Ascending aorta (tissue), 2 donors: ENCODE measurements around the gene RGS9. TPM values are rescaled to one million over a fixed set of nuclear protein-coding genes. Genes with fewer than 3 reads are reported as not detected.
A peak's percentile ranks its signal among the peaks of the same experiment; 100 is the strongest.

Source experiments
- DNase-seq, 2 donors: peaks; one replicate each; pipeline ENCODE4 v3.0.0-alpha.2; 2019; ENCODE audit warnings: low spot score in 2 of 2
- H3K27ac ChIP-seq, 2 donors: fragments of 200-600 bp; sonication (generic); one replicate each; pipeline ENCODE4 v1.5.1; 2016 to 2017; ENCODE audit warnings: mild to moderate bottlenecking in 1 of 2
- H3K27me3 ChIP-seq: fragments of 200-600 bp; sonication (generic); one replicate; pipeline ENCODE4 v1.5.1; 2017
- H3K36me3 ChIP-seq, 2 donors: fragments of 200-600 bp; sonication (generic); one replicate each; pipeline ENCODE4 v1.5.1; 2016
- H3K4me1 ChIP-seq, 2 donors: fragments of 200-600 bp; sonication (generic); one replicate each; pipeline ENCODE4 v1.5.1; 2016 to 2017; ENCODE audit warnings: mild to moderate bottlenecking in 1 of 2
- H3K4me3 ChIP-seq, 2 donors: fragments of 200-600 bp; sonication (generic); one replicate each; pipeline ENCODE4 v1.5.1; 2016 to 2017; ENCODE audit warnings: mild to moderate bottlenecking in 1 of 2
- H3K9me3 ChIP-seq, 2 donors: fragments of 200-600 bp; sonication (generic); one replicate each; pipeline ENCODE4 v1.5.1; 2016
- intact Hi-C: fragments of 100-400 bp; cut with DNase I; formaldehyde crosslinking; loops from one replicate; pipeline ENCODE4 v1.15.1; 2023
- total RNA-seq: library from RNA; depleted of rRNA; stranded (reverse); fragments of >200 nt; gene quantifications from one replicate; pipeline ENCODE4 v1.1.0, GENCODE V29; 2016
- TF ChIP-seq, protein P1 (sequence below), 3 experiments: fragments of 200-600 bp in 2 of 3; fragments of 450-650 bp in 1 of 3; sonication (generic) in 2 of 3; IDR thresholded peaks; one replicate each; pipeline ENCODE4 v1.5.1; 2016 to 2019; ENCODE audit warnings: antibody characterized with exemption in 3 of 3, mild to moderate bottlenecking in 1 of 3, moderate library complexity in 1 of 3

RGS9 gene
- total RNA-seq, 1 donor from 2014 or later: 0.21 TPM

DNA sequence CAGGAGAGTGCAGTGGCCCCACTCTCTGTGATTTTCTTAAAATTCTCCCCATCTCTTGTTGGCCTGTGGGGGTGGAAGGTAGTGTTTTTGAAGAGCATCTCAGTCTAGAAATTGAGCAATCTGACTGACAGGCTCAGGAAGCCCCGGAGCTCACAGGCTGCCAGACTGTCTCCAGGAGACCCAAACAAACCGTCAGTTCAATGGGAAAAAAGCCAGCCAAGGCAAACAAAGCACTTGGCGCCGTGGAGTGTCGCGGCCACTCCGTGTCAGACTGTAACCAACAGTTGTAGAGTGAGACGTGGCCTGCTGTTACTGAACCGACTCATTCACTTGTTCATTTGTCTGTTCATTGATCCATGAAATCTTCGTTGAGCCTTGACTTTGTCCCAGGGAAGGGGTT lies 33.7 kb downstream of the RGS9 start:
- Histone ChIP-seq H3K27me3 (no peaks in the 10 kb centered on the region), H3K9me3 (no peaks in the 10 kb centered on the region), H3K36me3 (no peaks in the 10 kb centered on the region), H3K4me1 (no peaks in the 10 kb centered on the region), H3K27ac (no peak overlapping the region), H3K4me3 (no peak overlapping the region)
- intact Hi-C loops: no loop called here
- no peak for DNase-seq
- TF ChIP-seq, protein P1, sequence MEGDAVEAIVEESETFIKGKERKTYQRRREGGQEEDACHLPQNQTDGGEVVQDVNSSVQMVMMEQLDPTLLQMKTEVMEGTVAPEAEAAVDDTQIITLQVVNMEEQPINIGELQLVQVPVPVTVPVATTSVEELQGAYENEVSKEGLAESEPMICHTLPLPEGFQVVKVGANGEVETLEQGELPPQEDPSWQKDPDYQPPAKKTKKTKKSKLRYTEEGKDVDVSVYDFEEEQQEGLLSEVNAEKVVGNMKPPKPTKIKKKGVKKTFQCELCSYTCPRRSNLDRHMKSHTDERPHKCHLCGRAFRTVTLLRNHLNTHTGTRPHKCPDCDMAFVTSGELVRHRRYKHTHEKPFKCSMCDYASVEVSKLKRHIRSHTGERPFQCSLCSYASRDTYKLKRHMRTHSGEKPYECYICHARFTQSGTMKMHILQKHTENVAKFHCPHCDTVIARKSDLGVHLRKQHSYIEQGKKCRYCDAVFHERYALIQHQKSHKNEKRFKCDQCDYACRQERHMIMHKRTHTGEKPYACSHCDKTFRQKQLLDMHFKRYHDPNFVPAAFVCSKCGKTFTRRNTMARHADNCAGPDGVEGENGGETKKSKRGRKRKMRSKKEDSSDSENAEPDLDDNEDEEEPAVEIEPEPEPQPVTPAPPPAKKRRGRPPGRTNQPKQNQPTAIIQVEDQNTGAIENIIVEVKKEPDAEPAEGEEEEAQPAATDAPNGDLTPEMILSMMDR (IDR thresholded peaks at IDR 0.05): no peak

DNA sequence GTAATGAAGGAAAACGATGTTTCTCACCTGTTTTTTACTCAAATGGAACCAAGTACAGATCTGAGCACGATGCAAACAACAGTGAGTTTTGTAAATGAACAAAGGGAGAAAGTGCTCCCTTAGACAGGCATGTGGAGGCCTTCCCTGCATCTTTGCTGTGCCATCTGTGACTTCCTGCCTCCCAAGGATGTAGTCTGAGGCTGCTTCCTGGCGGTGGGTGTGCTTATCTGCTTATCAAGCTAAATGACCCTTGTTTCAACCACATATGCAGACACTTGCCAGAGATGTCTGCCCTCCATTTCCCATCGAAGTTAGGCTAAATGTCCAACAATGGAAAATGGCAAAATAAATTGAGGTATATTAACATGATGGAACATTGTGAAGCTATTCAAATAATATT lies 34.6 kb downstream of the RGS9 start:
- Histone ChIP-seq H3K9me3 (no peaks in the 10 kb centered on the region), H3K4me1 (no peaks in the 10 kb centered on the region), H3K27me3 (no peaks in the 10 kb centered on the region), H3K27ac (no peak overlapping the region), H3K4me3 (no peak overlapping the region), H3K36me3 (no peaks in the 10 kb centered on the region)
- no peak for DNase-seq
- TF ChIP-seq, protein P1 (IDR thresholded peaks at IDR 0.05): no peak
- intact Hi-C loops: no loop called here

DNA sequence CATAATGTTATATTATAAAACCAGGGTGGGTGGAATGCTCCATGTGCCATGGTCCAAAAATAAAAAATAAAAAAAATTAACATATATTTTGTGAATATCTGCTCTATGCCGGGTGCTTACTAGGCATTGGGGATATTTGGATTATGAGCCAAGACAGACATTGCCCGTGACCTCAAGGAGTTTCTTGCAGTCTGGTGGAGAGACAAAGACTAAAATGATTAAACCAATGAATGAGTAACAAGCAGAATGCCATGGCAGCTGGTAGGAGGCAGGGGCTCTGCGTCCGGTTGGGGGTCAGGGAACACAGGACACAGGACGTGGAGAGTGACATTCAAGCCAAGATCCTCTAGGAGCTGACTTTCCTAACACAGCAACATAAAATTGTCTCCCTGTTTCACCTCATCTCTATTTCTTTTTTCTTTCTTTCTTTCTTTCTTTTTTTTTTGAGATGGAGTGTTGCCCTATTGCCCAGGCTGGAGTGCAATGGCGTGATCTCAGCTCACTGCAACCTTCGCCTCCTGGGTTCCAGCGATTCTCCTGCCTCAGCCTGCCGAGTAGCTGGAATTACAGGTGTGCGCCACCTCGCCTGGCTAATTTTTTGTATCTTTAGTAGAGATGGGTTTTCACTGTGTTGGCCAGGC lies 35.4 kb downstream of the RGS9 start:
- TF ChIP-seq, protein P1 (IDR thresholded peaks at IDR 0.05): no peak
- Histone ChIP-seq H3K27ac (no peak overlapping the region), H3K9me3 (no peaks in the 10 kb centered on the region), H3K27me3 (no peaks in the 10 kb centered on the region), H3K36me3 (no peaks in the 10 kb centered on the region), H3K4me3 (no peak overlapping the region), H3K4me1 (no peaks in the 10 kb centered on the region)
- no peak for DNase-seq
- intact Hi-C loops: no loop called here

DNA sequence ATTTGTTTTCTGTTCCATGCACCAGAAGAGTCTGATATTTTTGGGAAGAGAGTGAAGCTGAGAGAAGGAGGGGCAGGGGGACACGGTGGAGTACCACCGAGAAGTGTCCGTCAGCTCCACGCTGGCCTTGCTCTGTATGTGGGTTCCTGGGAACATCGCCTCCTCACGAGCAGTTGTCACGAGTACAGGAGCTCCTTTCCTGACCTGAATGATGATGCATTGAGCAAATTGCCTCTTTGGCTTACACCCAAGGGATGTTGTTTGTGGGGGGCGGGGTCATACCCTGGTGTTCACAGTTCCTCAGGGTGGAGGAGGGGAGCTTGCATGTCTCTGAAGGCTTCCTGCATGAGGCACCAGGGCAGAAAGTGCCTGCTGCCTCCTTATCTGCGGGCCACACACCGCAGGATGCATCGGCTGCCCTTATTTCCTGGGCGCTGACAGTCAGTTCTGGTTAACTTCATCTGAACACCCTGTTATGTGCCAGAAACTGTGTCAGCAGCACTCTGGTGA lies 36.2 kb downstream of the RGS9 start:
- no peaks in the 10 kb centered on the region for H3K27me3 ChIP-seq
- H3K27ac ChIP-seq: no peak overlapping the region
- intact Hi-C loops: no loop called here
- no peaks in the 10 kb centered on the region for H3K4me1 ChIP-seq
- H3K4me3 ChIP-seq: no peak overlapping the region
- no peaks in the 10 kb centered on the region for H3K36me3 ChIP-seq
- DNase-seq: peak in 1 of 2 donors; percentile 10
- TF ChIP-seq, protein P1 (IDR thresholded peaks at IDR 0.05): no peak
- H3K9me3 ChIP-seq: no peaks in the 10 kb centered on the region

DNA sequence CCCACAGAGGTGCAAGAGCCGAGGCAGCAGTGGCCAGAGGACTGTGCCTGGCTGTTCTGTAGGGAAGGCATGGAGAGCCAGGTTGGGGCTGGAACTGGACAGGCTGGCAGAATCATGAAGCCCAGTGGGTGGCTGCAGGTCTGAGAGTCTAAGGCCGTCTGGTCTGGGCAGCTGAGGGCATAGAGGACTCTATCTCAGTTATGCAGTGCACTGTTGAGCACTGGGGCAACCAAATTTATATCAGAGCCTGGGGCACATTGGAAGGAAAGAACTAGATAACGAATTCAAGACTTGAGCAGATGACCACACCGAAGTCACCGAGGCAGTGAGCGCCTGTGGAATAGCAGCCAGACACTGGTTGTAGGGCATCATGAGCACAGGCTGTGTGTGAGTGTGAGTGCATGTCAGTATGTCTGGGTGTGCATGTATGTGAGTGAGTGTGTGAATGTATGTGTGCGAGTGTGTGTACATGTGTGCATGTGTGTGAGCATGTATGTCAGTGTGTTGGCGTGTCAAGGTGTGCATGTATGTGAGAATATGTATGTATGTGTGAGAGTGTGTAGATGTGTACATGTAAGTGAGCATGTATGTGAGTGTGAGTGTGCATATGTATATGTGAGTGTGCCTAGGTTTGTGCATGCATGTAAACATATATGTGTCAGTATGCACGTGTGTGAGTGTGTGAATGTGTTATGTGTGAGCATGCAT lies 37.0 kb downstream of the RGS9 start:
- H3K4me1 ChIP-seq: no peaks in the 10 kb centered on the region
- intact Hi-C loops: no loop called here
- H3K4me3 ChIP-seq: no peak overlapping the region
- DNase-seq: no peak
- no peaks in the 10 kb centered on the region for H3K27me3 ChIP-seq
- no peaks in the 10 kb centered on the region for H3K36me3 ChIP-seq
- H3K9me3 ChIP-seq: no peaks in the 10 kb centered on the region
- TF ChIP-seq, protein P1 (IDR thresholded peaks at IDR 0.05): no peak
- H3K27ac ChIP-seq: no peak overlapping the region
